GM12874 (cell line): ENCODE measurements around the gene CBY1.

Experiments
- CTCF ChIP-seq: IDR thresholded peaks from 2 replicates; pipeline ENCODE4 v1.5.1; 2011; ENCODE audit warnings: low read depth, mild to moderate bottlenecking, control low read depth, low read length, moderate library complexity; ENCODE audit not compliant: insufficient read depth

Gene CBY1

GRCh38 chr22:38707346-38707745 lies 50.9 kb downstream of the CBY1 start:
- TF ChIP-seq CTCF, result no peak

GRCh38 chr22:38707984-38708383 lies 51.5 kb downstream of the CBY1 start:
- no peak for TF ChIP-seq CTCF

GRCh38 chr22:38709306-38709705 lies 52.9 kb downstream of the CBY1 start:
- TF ChIP-seq CTCF, result no peak

GRCh38 chr22:38710351-38710750 lies 53.9 kb downstream of the CBY1 start:
- no peak for TF ChIP-seq CTCF

- TF ChIP-seq CTCF, result no peak
Measured at GRCh38 chr22:38710866-38711265, 54.4 kb downstream of the CBY1 start.

- no peak for TF ChIP-seq CTCF
Measured at GRCh38 chr22:38712486-38713207, 56.2 kb downstream of the CBY1 start.

- TF ChIP-seq CTCF, result no peak
Measured at GRCh38 chr22:38713921-38714320, 57.5 kb downstream of the CBY1 start.
